Activated naive CD4-positive, alpha-beta T cell treated with anti-CD3 and anti-CD28 coated beads, Interleukin-2, amount 10 ng/mL, durations not matched to agents 7 days and 5 days (primary cell): ENCODE data around the gene AKR1C3.

ENCODE experiments used
- CTCF ChIA-PET: fragments of 350-600 bp; sonication (Branson Sonifier 250); formaldehyde crosslinking; loops from one replicate; lab custom pipeline; 2021; ENCODE audit warnings: antibody characterized with exemption; lab: Charles Lee
- DNase-seq: peaks from one replicate; pipeline ENCODE4 v3.0.0-alpha.2; 2020
- H3K27ac Mint-ChIP-seq: one replicate; pipeline ENCODE4 v1.8.0; 2021; ENCODE audit warnings: mild to moderate bottlenecking, moderate library complexity, mixed read lengths
- H3K27me3 Mint-ChIP-seq: one replicate; pipeline ENCODE4 v1.8.0; 2021; ENCODE audit warnings: mild to moderate bottlenecking, mixed read lengths
- H3K36me3 Mint-ChIP-seq: one replicate; pipeline ENCODE4 v1.8.0; 2021; ENCODE audit warnings: mixed read lengths
- H3K4me1 Mint-ChIP-seq: one replicate; pipeline ENCODE4 v1.8.0; 2021; ENCODE audit warnings: mixed read lengths
- H3K4me3 Mint-ChIP-seq: one replicate; pipeline ENCODE4 v1.8.0; 2021; ENCODE audit warnings: mild to moderate bottlenecking, moderate library complexity, mixed read lengths
- H3K9me3 Mint-ChIP-seq: one replicate; pipeline ENCODE4 v1.8.0; 2021; ENCODE audit warnings: mixed read lengths

Gene AKR1C3

DNA sequence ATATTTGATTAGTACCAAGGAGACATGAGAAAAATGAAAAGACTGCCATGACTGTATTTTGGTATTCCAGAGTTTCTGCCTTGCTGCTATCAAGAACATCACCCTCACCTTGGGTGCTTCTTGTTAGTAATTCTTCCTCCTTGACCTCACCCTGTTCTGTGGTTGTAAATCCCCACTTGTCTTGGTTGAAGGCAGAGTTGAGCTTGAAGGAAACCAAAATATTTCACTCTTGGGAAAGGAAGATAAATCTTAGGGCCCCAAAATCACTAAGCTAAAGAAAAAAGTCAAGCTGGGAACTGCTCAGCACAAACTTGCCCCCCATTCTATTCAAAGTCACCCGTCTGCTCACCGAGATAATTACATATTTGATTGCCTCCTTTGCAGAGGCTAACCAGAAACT lies 20.6 kb upstream of the AKR1C3 start:
- H3K4me1 Mint-ChIP-seq: no peaks in the 10 kb centered on the region
- H3K36me3 Mint-ChIP-seq: no peaks in the 10 kb centered on the region
- no peak overlapping the region for H3K4me3 Mint-ChIP-seq
- no peaks in the 10 kb centered on the region for H3K27me3 Mint-ChIP-seq
- DNase-seq: no peak
- CTCF ChIA-PET: interaction anchor here (1.3 kb wide), 1 partner anchor 16 kb away, joined by 7 read pairs; no protein-coding TSS in a partner anchor
- H3K9me3 Mint-ChIP-seq: peaks cover 6% of the 10 kb centered on the region
- H3K27ac Mint-ChIP-seq: no peak overlapping the region

GRCh38 chr10:5076615-5077014 lies 17.6 kb upstream of the AKR1C3 start:
- CTCF ChIA-PET: no interaction called here
- Mint-ChIP-seq H3K27ac (no peak overlapping the region), H3K36me3 (no peaks in the 10 kb centered on the region), H3K27me3 (no peaks in the 10 kb centered on the region), H3K4me3 (no peak overlapping the region), H3K9me3 (no peaks in the 10 kb centered on the region), H3K4me1 (no peaks in the 10 kb centered on the region)
- DNase-seq: no peak

- Mint-ChIP-seq H3K9me3 (no peaks in the 10 kb centered on the region), H3K27ac (no peak overlapping the region), H3K27me3 (no peaks in the 10 kb centered on the region), H3K4me3 (no peak overlapping the region), H3K36me3 (no peaks in the 10 kb centered on the region), H3K4me1 (no peaks in the 10 kb centered on the region)
- DNase-seq: no peak
- CTCF ChIA-PET: no interaction called here
Measured at GRCh38 chr10:5078547-5079180, 15.6 kb upstream of the AKR1C3 start.

GRCh38 chr10:5079306-5079830 lies 14.8 kb upstream of the AKR1C3 start:
- no peaks in the 10 kb centered on the region for H3K27me3 Mint-ChIP-seq
- H3K36me3 Mint-ChIP-seq: no peaks in the 10 kb centered on the region
- H3K4me3 Mint-ChIP-seq: no peak overlapping the region
- H3K27ac Mint-ChIP-seq: no peak overlapping the region
- DNase-seq: no peak
- H3K9me3 Mint-ChIP-seq: no peaks in the 10 kb centered on the region
- H3K4me1 Mint-ChIP-seq: no peaks in the 10 kb centered on the region
- CTCF ChIA-PET: no interaction called here

GRCh38 chr10:5079836-5080235 lies 14.4 kb upstream of the AKR1C3 start:
- Mint-ChIP-seq H3K4me3 (no peak overlapping the region), H3K27me3 (no peaks in the 10 kb centered on the region), H3K36me3 (no peaks in the 10 kb centered on the region), H3K4me1 (no peaks in the 10 kb centered on the region), H3K27ac (no peak overlapping the region), H3K9me3 (no peaks in the 10 kb centered on the region)
- no peak for DNase-seq
- CTCF ChIA-PET: no interaction called here

- Mint-ChIP-seq H3K4me3 (no peak overlapping the region), H3K9me3 (no peaks in the 10 kb centered on the region), H3K27ac (no peak overlapping the region), H3K36me3 (no peaks in the 10 kb centered on the region), H3K4me1 (no peaks in the 10 kb centered on the region), H3K27me3 (no peaks in the 10 kb centered on the region)
- CTCF ChIA-PET: no interaction called here
- DNase-seq: no peak
Measured at GRCh38 chr10:5081091-5081490, 13.1 kb upstream of the AKR1C3 start.

GRCh38 chr10:5088703-5089261 lies 5.4 kb upstream of the AKR1C3 start:
- no peaks in the 10 kb centered on the region for H3K36me3 Mint-ChIP-seq
- CTCF ChIA-PET: no interaction called here

DNA sequence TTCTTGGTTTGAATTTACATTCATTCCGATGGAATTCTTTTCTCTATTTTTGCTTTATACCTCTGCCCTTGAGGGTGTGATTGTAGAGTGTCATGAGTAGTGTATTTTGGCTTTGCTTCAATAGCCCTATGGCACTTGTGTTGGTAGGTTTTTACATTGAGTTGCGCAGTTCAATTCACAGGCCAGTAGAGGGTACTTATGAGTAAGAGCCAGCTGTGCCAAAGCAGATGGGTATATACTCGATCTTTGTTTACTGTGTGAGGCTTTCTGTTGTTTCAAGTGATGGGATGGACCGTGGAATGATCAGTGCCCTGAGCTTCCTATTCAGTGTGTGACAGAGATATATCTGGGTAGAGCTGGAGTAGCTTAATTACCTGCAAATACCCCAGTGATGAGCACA lies 4.3 kb upstream of the AKR1C3 start:
- Mint-ChIP-seq H3K4me3 (no peak overlapping the region), H3K36me3 (no peaks in the 10 kb centered on the region), H3K9me3 (no peaks in the 10 kb centered on the region), H3K27me3 (peaks cover 13% of the 10 kb centered on the region), H3K27ac (no peak overlapping the region), H3K4me1 (peaks cover 6% of the 10 kb centered on the region)
- DNase-seq: no peak
- CTCF ChIA-PET: interaction anchor here (0.7 to 1.6 kb wide), 5 partner anchors 16 to 345 kb away, joined by 3 to 7 read pairs (median 4); no protein-coding TSS in a partner anchor

More at GRCh38 chr10:5088703-5089261, 5.4 kb upstream of the AKR1C3 start:
- H3K9me3 Mint-ChIP-seq: no peaks in the 10 kb centered on the region
- peaks cover 3% of the 10 kb centered on the region for H3K4me1 Mint-ChIP-seq
- peaks cover 9% of the 10 kb centered on the region for H3K27me3 Mint-ChIP-seq
- no peak overlapping the region for H3K27ac Mint-ChIP-seq
- no peak overlapping the region for H3K4me3 Mint-ChIP-seq
- DNase-seq: no peak

DNA sequence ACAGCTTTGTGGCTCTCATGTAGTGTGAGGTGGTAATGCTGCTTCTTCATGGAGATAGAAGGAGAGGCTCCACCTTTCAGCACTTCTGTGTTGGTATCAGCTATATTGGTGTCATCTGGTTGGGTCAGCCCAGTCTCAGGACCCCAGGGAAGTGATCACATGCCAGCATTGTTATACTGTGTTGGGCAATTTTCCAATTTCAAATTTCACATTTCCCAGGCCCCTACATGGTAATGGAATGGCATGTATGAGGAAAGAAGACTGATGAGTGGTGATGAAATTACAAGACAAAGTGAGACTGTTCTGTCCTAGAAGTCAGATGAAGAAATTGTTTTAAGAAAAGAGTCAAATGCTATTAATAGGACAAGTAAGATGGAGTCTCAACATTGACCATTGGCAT lies 3.7 kb upstream of the AKR1C3 start:
- CTCF ChIA-PET: interaction anchor here (0.7 to 1.6 kb wide), 5 partner anchors 16 to 344 kb away, joined by 3 to 7 read pairs (median 4); no protein-coding TSS in a partner anchor
- no peak overlapping the region for H3K4me3 Mint-ChIP-seq
- no peaks in the 10 kb centered on the region for H3K9me3 Mint-ChIP-seq
- H3K4me1 Mint-ChIP-seq: peaks cover 10% of the 10 kb centered on the region
- no peak for DNase-seq
- peaks cover 13% of the 10 kb centered on the region for H3K27me3 Mint-ChIP-seq
- no peak overlapping the region for H3K27ac Mint-ChIP-seq
- no peaks in the 10 kb centered on the region for H3K36me3 Mint-ChIP-seq

DNA sequence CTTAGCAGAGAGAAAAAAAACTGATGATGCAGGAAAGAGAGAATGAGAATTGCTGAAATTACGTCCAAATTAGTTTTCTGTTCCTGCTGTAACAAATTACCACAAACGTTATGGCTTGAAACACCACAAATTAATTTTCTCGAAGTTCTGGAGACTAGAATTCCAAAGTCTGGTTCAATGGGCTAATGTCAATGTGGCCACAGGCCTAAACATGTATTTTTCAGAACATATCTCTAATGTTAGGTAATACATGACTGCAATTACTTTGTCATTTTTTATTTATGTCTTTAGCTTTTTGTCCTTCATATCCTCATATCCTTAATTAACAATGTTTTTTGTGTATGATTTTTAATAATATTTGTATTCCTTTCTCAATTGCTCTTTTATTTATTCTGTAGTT lies 3.0 kb upstream of the AKR1C3 start:
- CTCF ChIA-PET: interaction anchor here (0.8 kb wide), 2 partner anchors 192 to 344 kb away, joined by 3 read pairs; no protein-coding TSS in a partner anchor
- Mint-ChIP-seq H3K9me3 (no peaks in the 10 kb centered on the region), H3K27me3 (peaks cover 13% of the 10 kb centered on the region), H3K27ac (no peak overlapping the region), H3K36me3 (no peaks in the 10 kb centered on the region), H3K4me1 (peaks cover 12% of the 10 kb centered on the region), H3K4me3 (no peak overlapping the region)
- no peak for DNase-seq

- H3K36me3 Mint-ChIP-seq: no peaks in the 10 kb centered on the region
- no peaks in the 10 kb centered on the region for H3K9me3 Mint-ChIP-seq
- peaks cover 11% of the 10 kb centered on the region for H3K27me3 Mint-ChIP-seq
- CTCF ChIA-PET: no interaction called here
- H3K4me3 Mint-ChIP-seq: no peak overlapping the region
- no peak overlapping the region for H3K27ac Mint-ChIP-seq
- no peak for DNase-seq
- H3K4me1 Mint-ChIP-seq: peaks cover 12% of the 10 kb centered on the region
Measured at GRCh38 chr10:5092375-5092774, 1.8 kb upstream of the AKR1C3 start.

DNA sequence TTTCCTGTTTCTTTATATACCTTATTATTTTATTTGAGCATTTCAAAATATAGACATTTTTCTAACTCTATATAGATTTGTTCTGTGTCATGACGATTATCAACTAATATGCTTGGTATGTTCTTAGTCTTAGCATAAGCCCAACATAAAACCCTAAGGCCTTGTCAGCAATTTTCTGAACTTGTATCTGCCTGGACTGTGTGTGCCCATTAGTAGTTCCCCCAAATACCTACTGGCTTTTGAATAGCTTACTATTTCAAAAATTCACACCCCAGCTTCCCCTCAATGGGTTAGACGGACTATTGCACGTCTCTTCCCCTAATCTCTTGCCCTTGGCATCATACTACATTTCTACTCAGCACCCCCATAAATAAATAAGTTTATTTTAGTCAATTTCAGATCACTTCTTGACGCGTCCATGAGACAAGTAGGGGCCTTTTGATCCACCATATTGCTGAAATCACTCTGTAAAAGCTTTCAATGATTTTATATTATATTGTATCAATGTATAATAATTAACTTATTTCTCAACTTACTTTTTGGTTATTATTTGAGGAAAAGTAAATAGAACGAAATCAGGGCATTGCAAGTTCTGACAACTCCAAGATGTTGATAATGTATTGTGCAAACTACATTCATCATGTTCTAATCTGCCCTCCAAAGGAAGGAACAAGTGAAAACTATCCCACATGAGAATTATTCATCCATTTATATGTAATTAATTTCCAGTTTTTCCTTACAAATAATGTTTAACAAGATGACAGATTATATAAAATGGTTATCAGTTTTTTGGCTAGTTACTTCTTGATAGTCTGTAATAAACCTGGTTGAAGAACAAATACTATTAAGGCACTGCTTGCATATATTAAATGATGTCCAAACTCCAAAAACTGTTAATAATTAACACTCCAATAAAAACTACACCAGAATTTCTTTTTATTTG lies 1.1 kb upstream of the AKR1C3 start:
- Mint-ChIP-seq H3K4me3 (no peak overlapping the region), H3K36me3 (no peaks in the 10 kb centered on the region), H3K4me1 (peaks cover 12% of the 10 kb centered on the region), H3K9me3 (no peaks in the 10 kb centered on the region), H3K27me3 (peaks cover 9% of the 10 kb centered on the region), H3K27ac (no peak overlapping the region)
- CTCF ChIA-PET: no interaction called here
- no peak for DNase-seq

DNA sequence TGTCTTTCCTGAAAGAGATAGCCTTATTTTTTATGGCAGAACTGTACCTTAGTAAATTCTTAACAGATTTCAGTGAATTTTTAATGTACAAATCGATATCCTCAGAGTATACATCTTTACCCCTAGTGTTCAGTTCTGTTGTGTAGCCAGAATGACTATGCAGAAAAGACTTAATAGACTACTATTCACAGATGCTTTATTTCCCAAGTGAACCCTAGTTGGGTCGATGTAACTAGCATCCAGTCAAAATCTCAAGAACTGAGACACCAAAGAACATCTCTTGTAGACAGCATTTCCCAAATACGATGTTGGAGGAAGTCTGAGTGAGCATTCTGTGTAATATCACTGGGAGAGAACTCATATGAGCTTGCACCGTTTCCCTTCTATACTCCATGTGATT lies 1.5 kb downstream of the AKR1C3 start:
- Mint-ChIP-seq H3K27ac (no peak overlapping the region), H3K4me3 (no peak overlapping the region), H3K4me1 (peaks cover 9% of the 10 kb centered on the region), H3K27me3 (peaks cover 9% of the 10 kb centered on the region), H3K9me3 (no peaks in the 10 kb centered on the region), H3K36me3 (peaks cover 4% of the 10 kb centered on the region)
- DNase-seq: no peak
- CTCF ChIA-PET: interaction anchor here (0.6 to 1.7 kb wide), 4 partner anchors 50 to 288 kb away, joined by 3 to 5 read pairs (median 4); no protein-coding TSS in a partner anchor

DNA sequence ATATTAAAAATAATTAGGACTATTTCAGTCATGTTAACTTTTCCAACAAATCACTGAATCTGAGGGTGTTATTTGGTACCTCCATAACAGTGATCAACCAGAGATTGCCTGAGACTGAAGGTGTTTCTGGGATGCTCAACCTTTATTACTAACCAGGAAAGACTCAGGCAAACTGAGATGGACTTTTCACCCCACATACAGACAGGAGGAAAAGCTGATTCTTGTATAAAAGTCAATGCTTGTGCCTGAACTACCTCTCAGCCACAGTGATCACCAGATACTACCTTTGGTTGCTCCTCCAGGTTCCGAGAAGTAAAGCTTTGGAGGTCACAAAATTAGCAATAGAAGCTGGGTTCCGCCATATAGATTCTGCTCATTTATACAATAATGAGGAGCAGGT lies 1.9 kb downstream of the AKR1C3 start:
- DNase-seq: no peak
- H3K27me3 Mint-ChIP-seq: peaks cover 9% of the 10 kb centered on the region
- H3K9me3 Mint-ChIP-seq: no peaks in the 10 kb centered on the region
- H3K4me1 Mint-ChIP-seq: peaks cover 9% of the 10 kb centered on the region
- H3K36me3 Mint-ChIP-seq: peaks cover 4% of the 10 kb centered on the region
- no peak overlapping the region for H3K27ac Mint-ChIP-seq
- H3K4me3 Mint-ChIP-seq: no peak overlapping the region
- CTCF ChIA-PET: interaction anchor here (0.8 to 1.7 kb wide), 5 partner anchors 187 to 336 kb away, joined by 3 to 5 read pairs (median 3); no protein-coding TSS in a partner anchor
